Activated CD4-positive, alpha-beta T cell treated with anti-CD3 and anti-CD28 coated beads for 24 hours (primary cell): ENCODE results near the gene MRC2.
A peak's percentile ranks its signal among the peaks of the same experiment; 100 is the strongest.

Source experiments
- DNase-seq, 2 donors: peaks; one replicate each; pipeline ENCODE4 v3.0.0-alpha.2; 2020; ENCODE audit warnings: low read depth in 2 of 2

MRC2 gene

GRCh38 chr17:62700964-62701705 lies 73.7 kb downstream of the MRC2 start:
- no peak for DNase-seq

- no peak for DNase-seq
Observed at GRCh38 chr17:62701706-62702085, 74.2 kb downstream of the MRC2 start.

- DNase-seq: no peak
Observed at GRCh38 chr17:62702746-62703260, 75.3 kb downstream of the MRC2 start.

DNA sequence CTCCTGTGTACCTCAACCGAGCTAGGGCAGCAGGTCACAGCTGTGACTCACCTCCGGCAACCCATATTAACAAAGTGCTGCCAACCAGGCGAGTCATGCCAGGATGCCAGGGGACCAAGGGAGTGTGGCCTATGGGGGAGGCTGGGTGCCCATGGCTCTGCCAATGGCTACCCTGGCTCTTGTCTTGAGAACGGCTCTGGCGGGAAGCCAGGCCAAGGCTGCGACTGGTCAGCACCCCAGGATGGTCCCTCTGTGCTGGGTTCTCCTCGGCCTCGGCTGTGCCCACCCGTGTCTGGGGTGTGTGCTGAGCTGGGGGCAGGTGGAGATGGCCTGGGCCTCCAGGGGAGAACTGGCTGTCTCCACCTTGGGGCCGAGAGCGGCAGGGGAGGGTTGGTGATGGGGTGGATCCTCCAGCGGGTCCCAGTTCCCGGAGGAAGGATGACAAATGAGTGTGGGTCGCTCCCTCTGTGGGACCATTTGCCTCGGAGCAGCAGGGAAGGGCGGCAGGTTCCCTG lies 75.8 kb downstream of the MRC2 start:
- no peak for DNase-seq

- DNase-seq: peak; percentile 45 to 52
Observed at GRCh38 chr17:62703776-62704380, 76.4 kb downstream of the MRC2 start.

DNA sequence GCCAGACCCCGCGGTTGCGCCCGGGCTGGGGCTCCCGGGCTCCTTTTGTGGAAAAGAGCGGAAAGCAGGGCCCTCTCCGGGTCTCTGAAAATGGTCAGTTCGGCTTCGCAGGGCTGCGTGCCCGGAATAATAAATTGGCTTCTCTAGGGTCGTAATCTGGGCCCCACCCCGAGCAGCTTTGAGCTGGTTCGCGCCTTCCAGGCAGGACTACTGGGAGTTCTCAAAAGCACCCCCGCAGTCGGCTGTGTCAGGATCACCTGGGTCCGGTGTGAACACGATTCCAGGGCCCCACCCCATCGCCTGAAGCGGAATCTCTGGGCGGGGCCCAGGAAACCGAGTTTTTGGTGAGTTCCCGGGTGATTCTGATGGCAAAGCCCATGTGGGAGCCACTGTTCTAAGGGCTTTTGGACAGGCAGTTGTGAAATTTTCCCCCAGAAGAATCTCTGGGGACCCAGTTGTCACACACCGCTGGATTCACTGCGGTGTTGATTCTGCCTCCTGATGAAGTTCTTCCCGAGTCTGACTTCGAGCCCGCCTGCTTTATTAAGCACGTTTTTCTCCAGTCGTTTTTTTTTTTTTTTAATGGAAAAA lies 77.0 kb downstream of the MRC2 start:
- DNase-seq: no peak

DNA sequence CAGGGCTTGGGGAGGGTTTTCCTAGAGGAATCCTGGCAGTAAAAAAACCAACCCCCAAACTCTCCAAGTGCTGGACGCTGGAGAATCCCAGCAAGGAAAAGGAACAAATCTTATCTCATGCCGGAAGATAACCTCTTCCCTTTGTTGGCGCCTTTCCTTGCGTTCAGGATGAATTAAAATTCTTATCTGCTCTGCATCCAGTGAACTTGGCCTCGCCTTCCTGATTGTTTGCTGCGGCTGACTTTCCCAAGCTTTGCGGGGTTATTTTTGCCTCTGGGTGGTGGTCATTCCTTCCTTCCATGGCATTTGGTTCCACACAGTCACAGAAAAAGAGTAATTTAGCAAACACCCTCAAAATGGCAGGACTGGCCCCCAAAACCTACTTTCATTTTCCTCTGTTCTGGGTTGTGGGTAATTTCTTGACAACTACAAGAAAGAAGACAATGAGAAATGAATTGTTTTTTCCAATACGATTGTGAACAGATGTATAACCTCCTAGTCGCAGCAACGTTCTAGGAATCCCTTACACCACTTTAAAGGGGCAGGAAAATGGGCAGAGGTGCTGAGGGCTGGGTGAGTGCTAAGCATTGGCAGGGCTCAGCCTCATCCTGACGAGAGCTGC lies 77.8 kb downstream of the MRC2 start:
- no peak for DNase-seq

DNA sequence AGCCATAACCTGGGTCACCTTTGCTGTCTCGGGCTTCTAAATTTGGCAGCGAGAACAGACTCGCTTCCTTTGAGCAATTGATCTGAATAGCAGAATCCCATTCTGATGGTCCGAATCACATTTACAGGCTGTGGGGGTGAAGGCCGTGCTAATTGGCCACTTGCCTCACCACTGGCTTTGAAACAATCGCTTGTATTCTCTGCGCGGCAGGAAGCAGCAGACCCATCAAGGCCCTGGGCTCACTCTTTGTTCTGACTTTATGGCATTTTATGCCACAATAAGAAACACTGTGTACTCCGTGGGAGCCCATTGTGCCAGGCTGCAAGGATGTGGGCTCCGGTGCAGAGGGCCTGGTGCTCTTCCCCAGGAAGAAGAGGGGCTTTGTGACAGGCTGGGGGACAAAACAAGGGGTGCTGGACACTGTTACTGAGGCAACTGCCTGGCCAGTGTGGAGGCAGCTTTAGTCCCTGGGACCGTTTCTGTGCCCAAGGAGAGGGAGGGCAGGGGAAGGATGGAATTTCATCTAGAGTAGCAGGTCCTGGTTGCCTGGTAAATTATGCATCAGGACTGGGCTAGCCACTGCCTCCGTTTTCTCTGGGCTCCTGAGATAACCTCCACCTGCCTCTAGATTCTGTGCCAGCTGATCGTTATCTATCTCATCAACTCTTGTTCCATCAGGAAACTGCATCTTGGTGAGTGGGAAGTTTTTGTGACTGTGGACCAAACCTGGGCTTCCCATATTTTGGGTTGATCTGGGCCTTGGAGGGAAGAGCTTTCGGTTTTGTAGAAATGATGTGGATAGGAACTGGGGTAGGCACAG lies 78.5 kb downstream of the MRC2 start:
- no peak for DNase-seq

DNA sequence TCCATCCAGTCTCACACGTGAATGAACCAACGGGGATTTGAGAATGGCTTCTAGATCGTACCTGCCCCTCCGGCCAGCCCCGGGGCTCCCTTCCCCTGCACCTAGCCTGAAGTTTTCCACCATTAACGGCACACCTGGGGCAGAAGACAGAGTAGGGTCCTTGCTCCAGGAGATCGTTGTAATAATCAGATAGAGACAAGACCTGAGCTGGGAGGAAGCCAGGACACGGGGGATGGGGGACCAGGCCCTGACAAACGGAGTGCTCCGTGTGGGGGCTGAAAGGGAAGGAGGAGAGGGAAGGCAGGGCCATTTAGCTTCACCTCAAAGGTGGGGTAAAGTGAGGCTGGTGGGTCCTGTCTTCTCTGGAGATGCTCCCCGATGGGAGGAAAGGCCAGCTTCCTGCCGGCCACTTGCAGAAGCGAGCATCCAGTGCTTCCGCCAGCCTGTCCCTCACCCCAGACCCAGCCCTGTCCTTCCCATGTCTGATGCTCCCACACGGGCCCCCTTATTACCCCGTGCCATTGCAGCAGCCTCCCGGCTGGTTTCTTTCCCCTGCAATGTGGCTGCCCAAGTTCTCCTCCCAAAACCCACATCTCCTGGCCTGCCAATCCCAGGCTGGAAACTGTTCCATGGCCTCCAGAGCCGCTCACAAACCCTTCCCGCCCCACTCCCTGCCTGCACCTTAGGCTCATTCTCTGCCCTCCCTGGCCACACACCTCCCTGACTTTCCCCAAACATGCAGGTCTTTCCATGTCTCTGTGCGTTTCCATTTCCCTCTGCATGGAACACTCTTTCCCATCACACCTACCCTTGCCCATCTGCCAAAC lies 79.3 kb downstream of the MRC2 start:
- DNase-seq: no peak

- no peak for DNase-seq
Observed at GRCh38 chr17:62707425-62707739, 79.9 kb downstream of the MRC2 start.

GRCh38 chr17:62708587-62708986 lies 81.1 kb downstream of the MRC2 start:
- DNase-seq: no peak

DNA sequence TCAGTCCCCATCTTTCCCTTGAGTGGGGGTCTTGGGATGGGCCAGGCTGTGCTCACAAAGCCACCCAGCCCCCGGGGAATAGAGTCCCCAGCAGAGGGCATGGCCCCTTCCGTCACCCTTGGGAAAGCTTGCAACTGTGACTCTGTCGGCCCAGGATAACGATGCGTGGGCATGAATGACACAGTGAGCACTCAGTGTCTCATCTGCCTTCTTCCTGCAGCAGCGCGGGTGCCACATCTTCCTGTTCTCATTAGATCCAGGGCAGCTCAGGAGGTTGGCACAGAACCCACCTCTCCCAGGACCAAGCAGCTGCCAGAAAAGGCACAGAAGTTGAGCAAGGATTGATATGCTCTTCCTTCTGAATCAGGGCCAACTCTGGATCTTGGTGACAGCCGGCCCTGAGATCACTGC lies 84.7 kb downstream of the MRC2 start:
- no peak for DNase-seq

DNA sequence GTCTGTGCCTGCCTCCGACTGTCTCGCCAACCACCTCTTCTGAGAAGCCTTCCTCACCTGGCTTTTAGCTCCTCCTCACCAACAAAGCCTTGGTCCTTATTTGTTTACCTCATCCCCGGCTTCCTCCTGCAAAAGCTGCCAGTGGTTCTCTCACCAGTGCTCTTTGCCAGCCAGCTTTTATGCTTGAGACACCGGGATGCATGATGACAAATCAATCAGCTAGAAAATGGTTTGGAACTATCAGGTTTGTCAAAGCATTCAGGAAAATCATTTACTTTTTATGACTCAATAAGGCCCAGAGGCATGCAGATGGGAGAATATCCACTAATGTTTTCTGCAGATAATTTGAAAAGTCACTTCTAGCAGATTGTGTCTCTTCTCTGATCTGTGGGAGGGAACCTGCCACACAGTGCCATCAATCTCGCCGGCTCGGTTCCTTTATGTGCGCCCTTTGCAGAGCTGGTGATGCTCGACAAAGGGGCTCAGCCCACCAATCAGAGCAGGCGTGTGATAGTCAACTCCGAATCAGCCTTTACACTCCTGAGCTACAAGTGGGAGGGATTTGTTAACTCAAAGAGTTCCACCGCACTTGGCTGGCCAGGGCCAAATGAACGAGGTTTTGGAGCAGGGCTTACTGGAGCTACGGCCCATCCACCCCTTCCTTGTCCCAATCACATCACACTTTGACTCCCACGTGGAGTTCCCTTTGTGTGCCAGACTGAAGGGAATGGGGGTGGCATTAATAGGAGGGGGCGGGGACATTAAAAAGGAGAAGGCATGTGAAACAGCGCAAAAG lies 85.8 kb downstream of the MRC2 start:
- DNase-seq: no peak

DNA sequence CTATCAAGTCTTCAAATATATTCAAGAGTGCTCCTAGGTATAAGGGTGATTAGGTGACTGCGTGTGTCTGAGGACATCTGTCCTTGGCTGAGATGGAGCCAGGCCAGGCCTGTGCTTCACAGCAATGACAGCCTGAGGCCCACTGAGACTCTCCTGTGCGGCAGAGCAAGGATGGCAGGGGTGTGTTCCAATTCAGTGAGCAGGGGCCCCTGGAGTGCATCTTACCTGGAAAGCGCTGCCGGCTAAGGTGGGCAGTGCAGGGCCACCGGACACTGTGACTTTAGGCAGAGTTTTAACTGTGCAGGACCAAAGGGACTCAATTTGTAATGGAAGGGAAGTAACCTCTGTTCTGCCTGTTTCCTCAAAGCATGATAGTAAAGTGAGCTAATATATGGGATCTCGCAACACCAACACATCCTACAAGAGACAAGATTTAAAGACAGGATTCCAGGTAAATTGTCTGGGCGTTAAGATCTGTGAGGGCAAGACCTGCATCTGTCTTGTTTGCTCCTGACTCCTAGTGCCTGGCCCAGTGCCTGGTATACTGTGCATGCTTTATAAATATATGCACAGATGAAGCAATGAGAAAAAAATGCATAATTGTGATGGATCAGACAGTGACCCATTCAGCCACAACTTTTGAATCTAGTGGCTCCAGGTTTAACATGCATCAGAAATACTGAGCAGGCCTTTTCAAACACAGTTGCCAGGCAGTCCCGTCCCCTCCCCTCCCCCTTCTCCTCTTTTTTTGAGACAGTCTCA lies 86.7 kb downstream of the MRC2 start:
- DNase-seq: no peak

DNA sequence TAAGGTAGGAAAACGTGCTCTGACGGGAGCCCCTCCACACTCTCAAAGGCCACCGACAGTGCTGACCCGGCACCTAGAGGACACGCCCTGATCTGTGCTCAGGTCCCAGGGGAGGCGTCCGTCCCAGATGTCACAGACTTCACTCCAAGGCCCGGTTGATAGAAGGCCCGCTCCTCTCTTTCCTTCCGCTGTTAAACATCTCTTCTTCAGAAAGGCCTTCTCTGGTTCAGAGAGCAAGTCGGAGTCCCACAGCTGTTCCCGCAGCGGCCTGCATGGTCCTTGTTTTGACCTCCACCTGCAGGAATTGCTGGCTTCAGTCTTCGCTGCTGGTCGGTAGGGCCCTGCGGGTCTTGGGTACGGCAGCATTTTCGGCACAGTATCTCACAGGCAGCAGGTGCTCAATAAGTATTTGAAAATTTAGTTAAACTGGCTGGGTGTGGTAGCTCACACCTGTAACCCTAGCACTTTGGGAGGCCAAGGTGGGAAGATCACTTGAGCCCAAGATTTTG lies 88.5 kb downstream of the MRC2 start:
- no peak for DNase-seq

- DNase-seq: no peak
Observed at GRCh38 chr17:62716834-62717588, 89.5 kb downstream of the MRC2 start.

- no peak for DNase-seq
Observed at GRCh38 chr17:62717589-62717855, 90.1 kb downstream of the MRC2 start.

DNA sequence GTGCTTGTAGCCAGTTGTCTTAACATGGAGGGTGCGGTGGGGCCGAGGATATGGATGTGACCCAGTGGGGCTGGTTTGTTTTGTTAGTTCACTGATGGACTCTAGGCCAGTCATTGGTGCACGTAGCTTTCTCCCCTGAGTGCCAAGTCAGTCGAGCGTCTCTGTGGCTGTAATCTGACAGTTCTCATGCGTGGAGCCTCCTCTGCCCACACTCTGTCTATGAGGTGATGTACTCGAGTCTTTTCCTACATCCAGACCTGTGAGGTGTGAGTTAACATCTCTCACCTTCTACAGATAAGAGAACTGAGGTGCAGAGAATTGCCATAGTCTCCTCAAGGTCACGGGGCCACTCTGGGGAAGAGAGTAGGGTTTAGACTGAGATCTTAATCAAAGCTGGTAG lies 90.4 kb downstream of the MRC2 start:
- DNase-seq: no peak

- no peak for DNase-seq
Observed at GRCh38 chr17:62718429-62718828, 91.0 kb downstream of the MRC2 start.
